22Rv1 (cell line): ENCODE measurements around the gene HSPA9.

Source experiments
- H3K27ac ChIP-seq: fragments of 450-650 bp; 2 replicates; pipeline ENCODE4 v1.5.1; 2017
- CTCF ChIP-seq: fragments of 450-650 bp; IDR thresholded peaks from 2 replicates; pipeline ENCODE4 v1.5.1; 2017; ENCODE audit warnings: mild to moderate bottlenecking
- ZFX ChIP-seq: fragments of 450-650 bp; IDR thresholded peaks from 2 replicates; pipeline ENCODE4 v1.6.1; 2017; ENCODE audit warnings: antibody characterized with exemption, borderline replicate concordance

The HSPA9 gene

GRCh38 chr5:138575194-138576015 lies at the start of gene HSPA9:
TSS of gene HSPA9 (minus strand) at chr5:138575401. CDS start at chr5:138575318, 83 bp downstream.
- no peak for TF ChIP-seq CTCF
- 0 out of 2 replicates have a peak, but pooled peaks have one; percentile 21 for TF ChIP-seq ZFX
- H3K27ac ChIP-seq = peak within 1 kb of the TSS; percentile 95

GRCh38 chr5:138623053-138623452 lies 47.9 kb upstream of the HSPA9 start:
- TF ChIP-seq ZFX = no peak
- no peak for TF ChIP-seq CTCF
- H3K27ac ChIP-seq = no peak overlapping the region

GRCh38 chr5:138622051-138622450 lies 46.9 kb upstream of the HSPA9 start:
- no peak overlapping the region for H3K27ac ChIP-seq
- no peak for TF ChIP-seq ZFX
- TF ChIP-seq CTCF = no peak

- TF ChIP-seq CTCF = no peak
- no peak for TF ChIP-seq ZFX
These were observed 45.5 kb upstream of the HSPA9 start for GRCh38 chr5:138620663-138621224.

GRCh38 chr5:138616508-138616907 lies 41.3 kb upstream of the HSPA9 start:
- TF ChIP-seq ZFX = no peak
- TF ChIP-seq CTCF = no peak

More at GRCh38 chr5:138620663-138621224, 45.5 kb upstream of the HSPA9 start:
- H3K27ac ChIP-seq = no peak overlapping the region

GRCh38 chr5:138615461-138615860 lies 40.3 kb upstream of the HSPA9 start:
- H3K27ac ChIP-seq = no peak overlapping the region
- TF ChIP-seq CTCF (no peak), ZFX (no peak)

More at GRCh38 chr5:138616508-138616907, 41.3 kb upstream of the HSPA9 start:
- no peak overlapping the region for H3K27ac ChIP-seq

GRCh38 chr5:138611678-138612218 lies 36.5 kb upstream of the HSPA9 start:
- H3K27ac ChIP-seq = no peak overlapping the region

More at GRCh38 chr5:138611678-138612218, 36.5 kb upstream of the HSPA9 start:
- TF ChIP-seq CTCF (no peak), ZFX (no peak)
